NCI-H748 (cell line): ENCODE results near the gene ALKBH5.

ENCODE experiments used
- DNase-seq: peaks from one replicate; lab custom pipeline; 2025; ENCODE audit not compliant: unreplicated experiment; lab: John Stamatoyannopoulos, UW

The ALKBH5 gene

GRCh38 chr17:18184143-18185031, 759 bp downstream of the ALKBH5 start:
- peak; percentile 63 for DNase-seq

GRCh38 chr17:18185391-18185790, 1.8 kb downstream of the ALKBH5 start:
- no peak for DNase-seq

GRCh38 chr17:18185832-18186626, 2.4 kb downstream of the ALKBH5 start:
- DNase-seq = no peak

- no peak for DNase-seq
Observed at GRCh38 chr17:18186627-18186982, 3.0 kb downstream of the ALKBH5 start.

- DNase-seq = no peak
Observed at GRCh38 chr17:18187226-18187625, 3.6 kb downstream of the ALKBH5 start.

- no peak for DNase-seq
Observed at GRCh38 chr17:18187821-18188761, 4.5 kb downstream of the ALKBH5 start.

- no peak for DNase-seq
Observed at GRCh38 chr17:18190628-18191235, 7.1 kb downstream of the ALKBH5 start.

GRCh38 chr17:18191236-18191667, 7.6 kb downstream of the ALKBH5 start:
- no peak for DNase-seq

GRCh38 chr17:18191967-18192366, 8.3 kb downstream of the ALKBH5 start:
- no peak for DNase-seq

GRCh38 chr17:18194394-18194793, 10.8 kb downstream of the ALKBH5 start:
- no peak for DNase-seq

GRCh38 chr17:18194804-18195203, 11.2 kb downstream of the ALKBH5 start:
- DNase-seq = no peak

- DNase-seq = no peak
Observed at GRCh38 chr17:18195246-18195645, 11.6 kb downstream of the ALKBH5 start.

GRCh38 chr17:18197535-18198194, 14.0 kb downstream of the ALKBH5 start:
- no peak for DNase-seq

GRCh38 chr17:18198530-18198929, 14.9 kb downstream of the ALKBH5 start:
- DNase-seq = no peak

GRCh38 chr17:18201108-18201507, 17.5 kb downstream of the ALKBH5 start:
- DNase-seq = no peak

GRCh38 chr17:18203308-18203707, 19.7 kb downstream of the ALKBH5 start:
- DNase-seq = no peak

- no peak for DNase-seq
Observed at GRCh38 chr17:18205861-18206260, 22.2 kb downstream of the ALKBH5 start.

GRCh38 chr17:18206962-18207361, 23.3 kb downstream of the ALKBH5 start:
- DNase-seq = no peak

GRCh38 chr17:18208092-18208491, 24.5 kb downstream of the ALKBH5 start:
- no peak for DNase-seq

- no peak for DNase-seq
Observed at GRCh38 chr17:18213666-18214270, 30.1 kb downstream of the ALKBH5 start.
